ENCODE measurements around the gene CERT1.

Gene CERT1

DNA sequence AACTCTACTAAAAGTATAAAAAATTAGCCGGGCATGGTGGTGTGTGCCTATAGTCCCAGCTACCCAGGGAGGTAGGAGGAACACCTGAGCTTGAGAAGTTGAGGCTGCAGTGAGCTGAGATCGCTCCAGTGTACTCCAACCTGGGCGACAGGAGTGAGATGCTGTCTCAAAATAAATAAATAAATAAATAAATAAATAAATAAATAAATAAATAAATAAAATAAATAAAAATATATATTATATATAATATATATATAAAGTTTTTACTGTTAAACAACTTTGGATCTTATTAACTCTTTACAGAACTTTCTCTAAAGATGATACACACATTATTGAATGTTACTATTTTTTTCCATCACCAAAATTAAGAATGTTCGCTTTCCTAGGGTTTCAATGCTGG is 136.0 kb downstream of the CERT1 start:
- H3K27ac ChIP-seq (ENCODE audit: low read depth, low read length) = no peak overlapping the region
- H3K27me3 ChIP-seq (ENCODE audit: control insufficient read depth, low read length) = no peaks in the 10 kb centered on the region
- no peaks in the 10 kb centered on the region for H4K20me1 ChIP-seq (ENCODE audit: control insufficient read depth, insufficient read depth, low read depth, low read length)
- TF ChIP-seq, protein P1, sequence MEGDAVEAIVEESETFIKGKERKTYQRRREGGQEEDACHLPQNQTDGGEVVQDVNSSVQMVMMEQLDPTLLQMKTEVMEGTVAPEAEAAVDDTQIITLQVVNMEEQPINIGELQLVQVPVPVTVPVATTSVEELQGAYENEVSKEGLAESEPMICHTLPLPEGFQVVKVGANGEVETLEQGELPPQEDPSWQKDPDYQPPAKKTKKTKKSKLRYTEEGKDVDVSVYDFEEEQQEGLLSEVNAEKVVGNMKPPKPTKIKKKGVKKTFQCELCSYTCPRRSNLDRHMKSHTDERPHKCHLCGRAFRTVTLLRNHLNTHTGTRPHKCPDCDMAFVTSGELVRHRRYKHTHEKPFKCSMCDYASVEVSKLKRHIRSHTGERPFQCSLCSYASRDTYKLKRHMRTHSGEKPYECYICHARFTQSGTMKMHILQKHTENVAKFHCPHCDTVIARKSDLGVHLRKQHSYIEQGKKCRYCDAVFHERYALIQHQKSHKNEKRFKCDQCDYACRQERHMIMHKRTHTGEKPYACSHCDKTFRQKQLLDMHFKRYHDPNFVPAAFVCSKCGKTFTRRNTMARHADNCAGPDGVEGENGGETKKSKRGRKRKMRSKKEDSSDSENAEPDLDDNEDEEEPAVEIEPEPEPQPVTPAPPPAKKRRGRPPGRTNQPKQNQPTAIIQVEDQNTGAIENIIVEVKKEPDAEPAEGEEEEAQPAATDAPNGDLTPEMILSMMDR (IDR thresholded peaks at IDR 0.05; ENCODE audit: low read depth, low read length, poor library complexity, severe bottlenecking) = no peak
- TF ChIP-seq EZH2phosphoT487 (IDR thresholded peaks at IDR 0.05; ENCODE audit: borderline replicate concordance, low read length) = no peak
- no peaks in the 10 kb centered on the region for H3K79me2 ChIP-seq (ENCODE audit: control insufficient read depth, low read length)
- H3K36me3 ChIP-seq (ENCODE audit: control insufficient read depth, low read length) = peaks cover 15% of the 10 kb centered on the region
- H3K9me2 ChIP-seq (replicated peaks; ENCODE audit: control insufficient read depth, low read length) = no peaks in the 10 kb centered on the region
- no peaks in the 10 kb centered on the region for H3K9me3 ChIP-seq (ENCODE audit: control insufficient read depth, insufficient read depth, low read length)
- no peak overlapping the region for H3K4me3 ChIP-seq (ENCODE audit: low read length)
- no peaks in the 10 kb centered on the region for H3K4me1 ChIP-seq (ENCODE audit: control insufficient read depth, low read length)
- no peak overlapping the region for H3K4me2 ChIP-seq (ENCODE audit: low read length)
- H3F3A ChIP-seq (ENCODE audit: control insufficient read depth, insufficient read depth) = peaks cover 4% of the 10 kb centered on the region; the same call in 1 of the 2 replicates

DNA sequence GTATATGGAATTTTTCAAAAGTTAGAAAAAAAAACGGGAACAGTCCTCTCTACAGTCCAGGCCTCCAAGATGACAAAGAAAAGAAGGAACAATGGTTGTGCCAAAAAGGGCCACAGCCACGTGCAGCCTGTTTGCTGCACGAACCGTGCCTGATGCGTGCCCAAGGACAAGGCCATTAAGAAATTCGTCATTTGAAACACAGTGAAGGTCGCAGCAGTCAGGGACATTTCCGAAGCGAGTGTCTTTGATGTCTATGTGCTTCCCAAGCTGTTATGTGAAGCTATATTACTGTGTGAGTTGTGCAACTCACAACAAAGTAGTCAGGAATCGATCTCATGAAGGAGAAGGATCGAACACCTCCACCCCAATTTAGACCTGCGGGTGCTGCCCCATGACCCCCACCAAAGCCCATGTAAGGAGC is 137.0 kb downstream of the CERT1 start:
- Histone ChIP-seq H3K4me2 (ENCODE audit: low read length) (no peak overlapping the region), H3K27me3 (ENCODE audit: control insufficient read depth, low read length) (no peaks in the 10 kb centered on the region), H4K20me1 (ENCODE audit: control insufficient read depth, insufficient read depth, low read depth, low read length) (no peaks in the 10 kb centered on the region), H3K9me3 (ENCODE audit: control insufficient read depth, insufficient read depth, low read length) (no peaks in the 10 kb centered on the region), H3K79me2 (ENCODE audit: control insufficient read depth, low read length) (no peaks in the 10 kb centered on the region), H3F3A (ENCODE audit: control insufficient read depth, insufficient read depth) (peaks cover 4% of the 10 kb centered on the region; the same call in 1 of the 2 replicates), H3K4me1 (ENCODE audit: control insufficient read depth, low read length) (no peaks in the 10 kb centered on the region), H3K9me2 (replicated peaks; ENCODE audit: control insufficient read depth, low read length) (no peaks in the 10 kb centered on the region), H3K36me3 (ENCODE audit: control insufficient read depth, low read length) (peaks cover 9% of the 10 kb centered on the region), H3K27ac (ENCODE audit: low read depth, low read length) (no peak overlapping the region), H3K4me3 (ENCODE audit: low read length) (no peak overlapping the region)
- TF ChIP-seq EZH2phosphoT487 (IDR thresholded peaks at IDR 0.05; ENCODE audit: borderline replicate concordance, low read length) = no peak
- TF ChIP-seq, protein P1 (IDR thresholded peaks at IDR 0.05; ENCODE audit: low read depth, low read length, poor library complexity, severe bottlenecking) = no peak

DNA sequence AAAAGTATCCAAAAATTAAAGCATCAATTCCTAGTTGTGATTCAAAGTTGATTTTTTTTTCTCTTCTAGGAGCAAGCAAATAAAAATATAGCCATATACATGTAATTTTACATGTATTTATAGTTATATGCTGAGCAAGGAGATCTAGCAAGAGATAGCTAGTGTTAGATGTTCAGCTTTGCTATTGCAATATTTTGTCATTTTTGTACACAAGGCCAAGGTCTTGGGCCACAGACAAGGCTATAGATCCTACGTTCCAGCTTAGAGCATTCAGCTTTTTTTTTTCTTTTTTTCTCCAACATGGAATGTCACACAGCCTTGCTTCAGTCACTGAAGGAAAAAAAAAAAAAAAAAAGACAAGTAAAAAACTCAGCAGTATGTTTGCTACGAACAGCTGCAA is 137.6 kb downstream of the CERT1 start:
- Histone ChIP-seq H3K36me3 (ENCODE audit: control insufficient read depth, low read length) (peaks cover 6% of the 10 kb centered on the region), H3K4me2 (ENCODE audit: low read length) (no peak overlapping the region), H3K4me3 (ENCODE audit: low read length) (no peak overlapping the region), H3K27ac (ENCODE audit: low read depth, low read length) (no peak overlapping the region), H3K79me2 (ENCODE audit: control insufficient read depth, low read length) (no peaks in the 10 kb centered on the region), H3F3A (ENCODE audit: control insufficient read depth, insufficient read depth) (peaks cover 4% of the 10 kb centered on the region; the same call in 1 of the 2 replicates), H3K9me3 (ENCODE audit: control insufficient read depth, insufficient read depth, low read length) (no peaks in the 10 kb centered on the region), H3K9me2 (replicated peaks; ENCODE audit: control insufficient read depth, low read length) (no peaks in the 10 kb centered on the region), H3K27me3 (ENCODE audit: control insufficient read depth, low read length) (no peaks in the 10 kb centered on the region), H3K4me1 (ENCODE audit: control insufficient read depth, low read length) (no peaks in the 10 kb centered on the region), H4K20me1 (ENCODE audit: control insufficient read depth, insufficient read depth, low read depth, low read length) (no peaks in the 10 kb centered on the region)
- TF ChIP-seq, protein P1 (IDR thresholded peaks at IDR 0.05; ENCODE audit: low read depth, low read length, poor library complexity, severe bottlenecking) = no peak
- TF ChIP-seq EZH2phosphoT487 (IDR thresholded peaks at IDR 0.05; ENCODE audit: borderline replicate concordance, low read length) = no peak
